Tibial nerve (tissue), 4 donors: Measurements from ENCODE around the gene NR2E1. TPM values are rescaled to one million over a fixed set of nuclear protein-coding genes. Genes with fewer than 3 reads are reported as not detected.

Experiments
- DNase-seq, 2 donors: peaks; one replicate each; pipeline ENCODE4 v3.0.0-alpha.2; 2019; ENCODE audit warnings: low spot score in 2 of 2
- H3K27ac ChIP-seq, 4 donors: fragments of 200-600 bp; sonication (generic) in 3 of 4; one replicate each; pipeline ENCODE4 v1.5.1; 2017 to 2019; ENCODE audit warnings: mild to moderate bottlenecking in 1 of 4
- H3K27me3 ChIP-seq, 2 donors: fragments of 200-600 bp; sonication (generic) in 1 of 2; one replicate each; pipeline versions ENCODE4 v1.5.1 to v1.6.0; 2017 to 2019
- H3K36me3 ChIP-seq, 3 donors: fragments of 200-600 bp; sonication (generic); one replicate each; pipeline ENCODE4 v1.5.1; 2018 to 2019
- H3K4me1 ChIP-seq, 4 donors: fragments of 200-600 bp; sonication (generic) in 3 of 4; one replicate each; pipeline ENCODE4 v1.5.1; 2017 to 2019
- H3K4me3 ChIP-seq, 4 donors: fragments of 200-600 bp; sonication (generic) in 3 of 4; one replicate each; pipeline ENCODE4 v1.5.1; 2017 to 2019; ENCODE audit warnings: mild to moderate bottlenecking in 1 of 4, moderate library complexity in 1 of 4
- H3K9me3 ChIP-seq, 4 donors: fragments of 200-600 bp; sonication (generic) in 3 of 4; one replicate each; pipeline ENCODE4 v1.5.1; 2017 to 2019
- CTCF ChIP-seq, 5 experiments: fragments of 200-600 bp in 3 of 5; fragments of 450-650 bp in 2 of 5; sonication (generic) in 3 of 5; IDR thresholded peaks; one replicate each; pipeline ENCODE4 v1.5.1; 2016 to 2019; ENCODE audit warnings: antibody characterized with exemption in 5 of 5, mild to moderate bottlenecking in 3 of 5, moderate library complexity in 2 of 5
- EP300 ChIP-seq, 2 donors: sonication (generic); formaldehyde crosslinking; IDR thresholded peaks; one replicate each; pipeline ENCODE4 v1.6.1; 2017; ENCODE audit warnings: antibody characterized with exemption in 2 of 2, mild to moderate bottlenecking in 1 of 2
- POLR2A ChIP-seq, 2 donors: fragments of 450-650 bp; IDR thresholded peaks; one replicate each; pipeline ENCODE4 v1.6.1; 2017; ENCODE audit warnings: antibody characterized with exemption in 2 of 2, mild to moderate bottlenecking in 2 of 2, moderate library complexity in 2 of 2
- WGBS, 2 donors: methylation state at CpG; one replicate each; pipeline ENCODE4 v1.1.5; 2018; 5-methylcytosine and 5-hydroxymethylcytosine counted together
- total RNA-seq, 4 donors: library from RNA; depleted of rRNA; stranded (reverse); fragments of >200 nt; gene quantifications; one replicate each; pipeline ENCODE4 v1.1.0, GENCODE V29; 2016

The NR2E1 gene
- total RNA-seq, 4 donors from 2014 or later = not detected

- Histone ChIP-seq H3K27ac (no peak overlapping the region), H3K4me1 (peaks cover 0 to 59% (median 38%) of the 10 kb centered on the region in 4 donors), H3K27me3 (peaks cover 0 to 95% of the 10 kb centered on the region in 2 donors), H3K9me3 (peaks cover 0 to under 1% (median 0%) of the 10 kb centered on the region in 4 donors), H3K36me3 (no peaks in the 10 kb centered on the region), H3K4me3 (peak overlapping the region in 3 of 4 donors; percentile 18 to 74 (median 38))
- no peak for DNase-seq
- no peak for TF ChIP-seq CTCF (IDR thresholded peaks at IDR 0.05)
- peak in 1 of 2 donors; percentile 12 for TF ChIP-seq EP300 (IDR thresholded peaks at IDR 0.05)
- TF ChIP-seq POLR2A (IDR thresholded peaks at IDR 0.05) = no peak
- WGBS, 2 donors = 3% methylated on average over 58 to 59 of the region's 67 CpGs
Measured at GRCh38 chr6:108118810-108119768, 46.7 kb upstream of the NR2E1 start.

GRCh38 chr6:108119769-108120141, 46.1 kb upstream of the NR2E1 start:
- no peaks in the 10 kb centered on the region for H3K36me3 ChIP-seq
- H3K27ac ChIP-seq = no peak overlapping the region
- peaks cover 0 to 96% of the 10 kb centered on the region in 2 donors for H3K27me3 ChIP-seq
- peaks cover 0 to 7% (median 0%) of the 10 kb centered on the region in 4 donors for H3K9me3 ChIP-seq
- peak overlapping the region in 1 of 4 donors; percentile 74 for H3K4me3 ChIP-seq
- H3K4me1 ChIP-seq = peaks cover 0 to 52% (median 34%) of the 10 kb centered on the region in 4 donors
- WGBS, 2 donors = 31 to 37% methylated on average over 24 of the region's 24 CpGs
- TF ChIP-seq EP300 (IDR thresholded peaks at IDR 0.05) (no peak), POLR2A (IDR thresholded peaks at IDR 0.05) (no peak), CTCF (IDR thresholded peaks at IDR 0.05) (no peak)
- DNase-seq = no peak

- no peak for DNase-seq
- peaks cover 0 to 97% of the 10 kb centered on the region in 2 donors for H3K27me3 ChIP-seq
- TF ChIP-seq CTCF (IDR thresholded peaks at IDR 0.05) = no peak
- TF ChIP-seq POLR2A (IDR thresholded peaks at IDR 0.05) = no peak
- TF ChIP-seq EP300 (IDR thresholded peaks at IDR 0.05) = no peak
- H3K36me3 ChIP-seq = no peaks in the 10 kb centered on the region
- H3K27ac ChIP-seq = no peak overlapping the region
- H3K4me1 ChIP-seq = peaks cover 0 to 47% (median 30%) of the 10 kb centered on the region in 4 donors
- no peak overlapping the region for H3K4me3 ChIP-seq
- WGBS, 2 donors = 78 to 79% methylated on average over 12 of the region's 12 CpGs
- peaks cover 0 to 7% (median 0%) of the 10 kb centered on the region in 4 donors for H3K9me3 ChIP-seq
Measured at GRCh38 chr6:108120311-108120710, 45.5 kb upstream of the NR2E1 start.

DNA sequence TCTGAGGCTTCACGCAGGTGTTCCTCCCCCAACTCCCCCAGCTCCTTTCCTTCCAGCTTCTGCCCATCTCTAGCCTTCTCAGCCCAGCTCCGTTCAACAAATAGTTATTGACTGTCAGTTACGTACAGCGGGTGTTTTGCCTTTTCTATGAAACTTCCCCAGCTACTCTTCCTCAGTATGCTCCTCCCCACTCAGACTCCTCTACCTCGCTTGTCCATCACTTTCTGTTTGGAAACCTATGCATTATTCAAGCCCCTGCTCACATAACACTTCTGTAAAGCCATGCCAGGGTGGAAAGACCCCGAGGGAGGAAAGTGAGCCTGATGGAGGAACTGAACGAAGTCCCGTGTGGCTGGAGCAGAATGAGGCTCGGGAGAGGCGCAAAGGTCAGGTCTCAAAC, 44.2 kb upstream of the NR2E1 start:
- no peaks in the 10 kb centered on the region for H3K36me3 ChIP-seq
- WGBS, 2 donors = 40 to 41% methylated on average over 10 of the region's 10 CpGs

More for the DNA sequence above, 44.2 kb upstream of the NR2E1 start:
- Histone ChIP-seq H3K27ac (no peak overlapping the region), H3K4me1 (peaks cover 0 to 34% (median 25%) of the 10 kb centered on the region in 4 donors), H3K4me3 (no peak overlapping the region), H3K27me3 (peaks cover 0 to 97% of the 10 kb centered on the region in 2 donors), H3K9me3 (peaks cover 0 to 7% (median 0%) of the 10 kb centered on the region in 4 donors)
- TF ChIP-seq CTCF (IDR thresholded peaks at IDR 0.05) (no peak), EP300 (IDR thresholded peaks at IDR 0.05) (no peak), POLR2A (IDR thresholded peaks at IDR 0.05) (no peak)
- no peak for DNase-seq
